Keratinocyte (primary cell): Measurements from ENCODE around the gene SYNPO2L.

ENCODE experiments used
- CTCF ChIP-seq, 3 experiments: IDR thresholded peaks in 1 of 3; conservative IDR thresholded peaks in 1 of 3; optimal IDR thresholded peaks in 1 of 3; 2 replicates in 2 of 3; 3 replicates in 1 of 3; pipeline versions ENCODE3 to v1.5.1; 2011; ENCODE audit warnings: low read length in 3 of 3, mild to moderate bottlenecking in 3 of 3, moderate library complexity in 2 of 3, control low read depth in 1 of 3, inconsistent platforms in 1 of 3; ENCODE audit not compliant: insufficient read depth in 2 of 3; ENCODE audit errors: extremely low read depth in 1 of 3
- EZH2 ChIP-seq: IDR thresholded peaks from one replicate; pipeline ENCODE4 v1.6.1; 2012; ENCODE audit warnings: inconsistent platforms, mild to moderate bottlenecking, low read length, moderate library complexity

GRCh38 chr10:73646598-73647041 lies 9.2 kb downstream of the SYNPO2L start:
- TF ChIP-seq CTCF (optimal IDR thresholded peaks at IDR 0.05 in 1 of 3, IDR thresholded peaks at IDR 0.05 in 1 of 3, conservative IDR thresholded peaks at IDR 0.05 in 1 of 3; ENCODE audit: extremely low read depth in 1 of 3, insufficient read depth in 2 of 3, low read length in 3 of 3), result no peak
- TF ChIP-seq EZH2, result no peak
